GM20431 (cell line): Measurements from ENCODE around the gene CXCR5.
"Not testable (repeated sequence)": the region's sequence is repeated elsewhere in the genome, so short reads cannot be mapped to it uniquely, and the experiment has no call there.

ENCODE experiments used
- in situ Hi-C: fragments of 300-500 bp; cut with MseI, MboI; formaldehyde crosslinking; loops from one replicate; pipeline ENCODE4 v1.15.0; 2020; ENCODE audit warnings: low sequenced_read_pairs; ENCODE audit not compliant: unreplicated experiment

The CXCR5 gene, protein sequence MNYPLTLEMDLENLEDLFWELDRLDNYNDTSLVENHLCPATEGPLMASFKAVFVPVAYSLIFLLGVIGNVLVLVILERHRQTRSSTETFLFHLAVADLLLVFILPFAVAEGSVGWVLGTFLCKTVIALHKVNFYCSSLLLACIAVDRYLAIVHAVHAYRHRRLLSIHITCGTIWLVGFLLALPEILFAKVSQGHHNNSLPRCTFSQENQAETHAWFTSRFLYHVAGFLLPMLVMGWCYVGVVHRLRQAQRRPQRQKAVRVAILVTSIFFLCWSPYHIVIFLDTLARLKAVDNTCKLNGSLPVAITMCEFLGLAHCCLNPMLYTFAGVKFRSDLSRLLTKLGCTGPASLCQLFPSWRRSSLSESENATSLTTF

DNA sequence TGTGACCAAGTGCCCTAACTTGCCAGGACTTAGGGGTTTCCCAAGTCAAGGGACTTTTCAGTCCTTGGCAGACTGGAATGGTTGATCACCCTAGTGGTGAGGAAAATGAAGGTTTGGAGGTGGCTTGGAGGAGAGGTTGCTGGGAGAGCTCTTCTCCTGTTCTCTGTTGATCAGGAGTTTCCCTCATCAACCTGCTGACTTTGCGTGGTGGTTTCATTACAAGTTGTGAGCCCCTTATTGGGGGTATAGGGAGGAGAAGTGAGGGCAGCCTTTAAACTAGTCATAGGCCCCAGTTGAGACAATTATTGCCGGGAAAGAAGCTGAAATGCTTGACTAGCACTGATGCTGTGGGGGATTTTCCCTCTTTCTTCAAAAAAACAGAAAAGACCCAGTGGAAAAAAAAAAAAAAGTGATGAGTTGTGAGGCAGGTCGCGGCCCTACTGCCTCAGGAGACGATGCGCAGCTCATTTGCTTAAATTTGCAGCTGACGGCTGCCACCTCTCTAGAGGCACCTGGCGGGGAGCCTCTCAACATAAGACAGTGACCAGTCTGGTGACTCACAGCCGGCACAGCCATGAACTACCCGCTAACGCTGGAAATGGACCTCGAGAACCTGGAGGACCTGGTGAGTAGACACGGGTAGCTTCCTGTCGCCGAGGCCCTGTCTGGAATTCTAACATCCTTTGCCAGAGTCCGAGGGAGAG, at the start of gene CXCR5:
CXCR5 (plus strand) TSS at position 525 of the 704 bp plus-strand sequence; CDS start at position 575, 50 bp downstream.
- in situ Hi-C loops = no loop called here

DNA sequence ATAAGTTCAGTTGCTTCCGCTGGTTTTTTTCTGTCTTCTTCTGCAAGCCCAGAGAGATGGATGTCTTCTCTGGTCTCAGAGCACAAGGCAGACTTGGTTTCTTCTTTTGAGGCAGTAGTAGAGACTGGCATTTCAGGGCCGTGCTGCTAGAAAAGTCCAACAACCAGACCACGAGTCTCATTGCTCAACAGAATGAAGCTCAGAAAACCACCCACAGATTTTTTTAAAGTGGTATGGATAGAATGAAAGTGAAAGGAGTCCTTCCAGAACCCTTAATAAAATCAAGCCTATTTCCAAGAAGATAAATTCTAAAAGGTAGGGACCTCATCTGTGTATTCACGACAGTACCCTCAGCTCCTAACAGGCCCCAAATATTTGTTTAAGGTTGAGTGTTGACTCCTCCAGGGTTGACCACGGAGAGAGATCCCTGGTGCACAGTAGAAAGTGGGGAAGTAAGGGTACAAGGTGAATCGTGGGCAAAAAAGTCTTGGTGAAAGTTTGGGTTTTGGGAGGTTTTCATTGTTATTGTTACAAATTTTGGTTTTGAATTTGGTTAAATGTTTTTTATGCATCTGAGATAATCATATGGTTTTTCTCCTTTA, 49.2 kb upstream of the CXCR5 start:
- in situ Hi-C loops = no loop called here

- in situ Hi-C loops = no loop called here
Observed at GRCh38 chr11:118837868-118838267, 45.8 kb upstream of the CXCR5 start.

GRCh38 chr11:118838905-118839553, 44.7 kb upstream of the CXCR5 start:
- in situ Hi-C loops = no loop called here

DNA sequence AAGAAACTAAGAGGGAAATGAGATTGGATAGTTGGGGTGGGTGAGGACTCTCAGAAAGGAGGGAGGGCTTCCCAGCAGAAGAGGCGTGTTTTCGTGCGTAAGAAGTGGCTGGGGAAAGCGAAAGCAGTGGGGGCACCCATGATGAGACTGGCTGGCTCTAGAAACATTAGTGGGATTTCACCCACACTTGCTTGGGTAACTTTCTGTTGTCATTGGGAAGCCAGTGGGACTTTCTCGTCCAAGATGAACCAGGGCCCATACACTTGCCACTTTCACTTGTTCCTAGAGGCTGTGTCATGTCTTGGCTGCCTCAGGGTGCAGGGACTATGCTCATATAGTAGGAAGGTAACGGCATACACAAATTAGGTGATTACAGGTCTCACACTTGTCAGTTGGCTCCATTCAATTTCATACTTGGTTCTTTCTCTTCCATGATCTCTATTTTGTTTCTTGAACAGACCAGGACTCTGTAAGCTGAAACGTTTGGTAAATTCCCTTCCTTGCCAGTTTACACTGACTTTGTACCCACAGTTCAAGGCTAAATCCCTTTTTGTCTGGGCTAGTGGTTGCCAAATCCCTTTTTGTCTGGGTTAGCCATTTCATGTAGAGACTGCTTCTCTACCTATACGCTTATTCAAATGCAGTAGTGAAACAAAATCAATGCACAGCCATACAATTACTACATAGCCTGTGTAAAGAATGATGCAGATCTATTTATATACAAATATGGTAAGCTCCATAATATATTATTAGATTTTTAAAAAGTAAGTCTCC, 42.0 kb upstream of the CXCR5 start:
- in situ Hi-C loops = no loop called here

DNA sequence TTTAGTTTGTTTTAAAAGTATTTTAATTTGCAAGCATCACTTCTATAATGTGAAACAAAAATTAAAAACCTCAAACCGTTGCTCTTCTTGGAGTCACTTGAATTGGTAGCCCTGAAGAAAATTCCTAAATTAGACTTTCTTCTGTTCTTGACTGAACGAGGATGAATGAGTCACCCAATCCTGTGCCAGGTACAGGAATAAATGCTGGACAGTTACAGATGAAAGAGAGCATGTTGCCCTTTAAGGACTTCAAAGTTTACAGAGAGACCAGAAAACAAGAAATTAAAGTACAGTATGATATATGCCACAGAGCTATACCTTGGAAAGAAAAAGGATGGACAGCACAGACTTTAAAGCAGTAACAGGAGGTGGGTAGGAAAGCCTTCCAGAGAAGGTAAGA, 41.3 kb upstream of the CXCR5 start:
- in situ Hi-C loops = no loop called here

- in situ Hi-C loops = not testable (repeated sequence)
Observed at GRCh38 chr11:118842843-118843242, 40.8 kb upstream of the CXCR5 start.

DNA sequence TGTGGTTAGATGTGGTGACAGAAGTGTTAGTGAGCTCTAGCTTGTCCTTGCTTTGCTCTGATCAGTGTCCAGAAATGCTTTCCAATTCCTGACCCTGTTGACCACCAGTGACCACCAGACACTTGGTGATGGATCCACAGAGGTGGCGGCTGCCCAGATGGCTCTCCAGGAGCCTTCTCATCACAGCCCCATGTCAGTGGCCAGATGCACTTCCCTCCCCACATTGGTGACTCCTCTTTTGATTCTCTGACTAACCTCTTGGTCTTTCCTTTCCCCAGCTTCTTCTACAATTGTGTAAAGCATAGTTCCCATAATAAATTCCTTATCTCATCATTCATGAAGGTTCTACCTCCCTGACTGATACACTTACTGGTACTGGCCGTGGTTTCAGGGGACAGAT, 40.1 kb upstream of the CXCR5 start:
- in situ Hi-C loops = no loop called here

- in situ Hi-C loops = no loop called here
Observed at GRCh38 chr11:118845369-118845768, 38.3 kb upstream of the CXCR5 start.

DNA sequence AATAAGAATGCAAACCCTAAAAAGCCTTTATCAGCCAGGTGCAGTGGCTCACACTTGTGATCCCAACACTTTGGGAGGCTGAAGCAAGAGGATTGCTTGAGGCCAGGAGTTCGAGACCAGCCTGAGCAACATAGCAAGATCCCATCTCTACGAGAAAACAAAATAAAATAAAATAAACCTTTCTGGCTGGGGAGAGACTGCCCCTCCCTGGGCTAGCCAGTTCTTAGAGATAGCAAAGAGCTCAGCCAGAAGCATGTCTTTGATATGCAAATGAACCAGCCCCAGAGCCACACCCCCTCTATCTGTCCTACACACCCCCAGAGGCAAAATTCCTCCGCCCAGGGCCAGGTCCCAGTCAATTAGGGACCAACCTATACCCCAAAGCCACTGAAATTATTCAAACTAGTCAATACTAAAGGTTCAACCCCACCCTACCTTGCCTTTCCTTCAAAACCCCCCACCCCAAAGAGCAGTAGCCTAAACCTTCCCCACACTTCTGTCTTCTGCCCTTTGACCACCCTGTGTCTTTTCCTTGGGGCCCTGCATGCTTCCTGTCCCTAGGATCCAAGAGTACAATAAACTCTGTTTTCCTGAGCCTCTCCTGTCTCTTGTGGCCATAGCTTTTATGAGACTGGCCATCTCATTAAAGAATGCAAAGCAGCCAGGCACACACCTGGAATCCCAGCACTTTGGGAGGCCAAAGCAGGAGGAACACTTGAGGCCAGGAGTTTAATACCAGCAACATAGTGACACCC, 37.3 kb upstream of the CXCR5 start:
- in situ Hi-C loops = no loop called here

- in situ Hi-C loops = no loop called here
Observed at GRCh38 chr11:118849825-118850224, 33.9 kb upstream of the CXCR5 start.

DNA sequence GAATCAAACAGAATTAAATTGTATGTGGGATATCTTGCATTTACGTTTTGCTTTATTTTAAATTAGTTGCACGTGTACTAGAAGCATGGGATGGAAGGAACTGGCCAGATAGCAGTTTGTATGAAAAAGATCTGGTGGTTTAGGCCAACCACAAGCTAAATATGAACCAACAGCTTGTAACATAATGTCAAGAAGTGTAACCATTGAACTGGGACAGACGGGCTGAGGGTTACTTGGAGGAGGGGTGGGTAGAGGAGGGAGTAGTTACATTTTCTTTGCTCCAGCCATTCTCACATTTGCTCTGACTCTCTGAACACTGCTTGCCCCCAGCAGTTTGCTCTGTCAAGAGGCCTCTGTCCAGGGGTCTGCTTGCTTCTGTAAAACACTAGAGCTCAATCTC, 31.7 kb upstream of the CXCR5 start:
- in situ Hi-C loops = no loop called here

GRCh38 chr11:118853678-118854077, 30.0 kb upstream of the CXCR5 start:
- in situ Hi-C loops = no loop called here

GRCh38 chr11:118856314-118856713, 27.4 kb upstream of the CXCR5 start:
- in situ Hi-C loops = no loop called here

DNA sequence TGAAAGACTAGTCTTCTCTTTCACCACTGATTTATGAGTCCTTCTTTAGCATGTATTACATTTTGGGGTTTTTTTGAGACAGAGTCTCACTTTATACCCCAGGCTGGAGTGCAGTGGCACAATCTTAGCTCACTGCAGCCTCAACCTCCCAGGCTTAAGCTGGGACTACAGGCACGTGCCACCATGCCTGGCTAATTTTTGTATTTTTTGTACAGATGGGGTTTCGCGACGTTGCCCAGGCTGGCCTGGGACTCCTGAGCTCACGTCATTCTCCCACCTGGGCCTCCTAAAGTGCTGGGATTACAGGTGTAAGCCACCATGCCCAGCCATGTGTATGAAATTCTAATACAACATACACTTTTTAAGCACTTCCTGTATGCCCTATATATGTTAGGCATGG, 26.3 kb upstream of the CXCR5 start:
- in situ Hi-C loops = no loop called here

DNA sequence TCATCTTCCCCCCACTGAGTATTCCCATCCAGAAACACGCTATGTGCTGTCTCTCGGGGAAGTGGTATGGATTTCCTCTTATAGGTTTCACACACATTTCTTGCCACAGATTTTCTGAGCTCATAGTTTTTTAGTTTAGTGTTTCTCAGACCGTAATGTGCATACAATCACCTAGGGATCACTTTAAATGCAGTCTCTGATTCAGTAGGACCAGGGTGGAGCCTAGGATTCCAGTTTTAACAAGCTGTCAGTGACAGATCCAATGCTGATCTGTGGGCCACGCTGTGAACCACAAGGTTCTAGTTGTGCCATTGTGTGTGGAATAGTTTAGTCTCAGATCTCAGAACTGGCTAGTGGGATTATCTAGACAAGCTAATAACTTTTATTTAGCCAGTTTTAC, 23.7 kb upstream of the CXCR5 start:
- in situ Hi-C loops = no loop called here

- in situ Hi-C loops = no loop called here
Observed at GRCh38 chr11:118868659-118869058, 15.0 kb upstream of the CXCR5 start.

DNA sequence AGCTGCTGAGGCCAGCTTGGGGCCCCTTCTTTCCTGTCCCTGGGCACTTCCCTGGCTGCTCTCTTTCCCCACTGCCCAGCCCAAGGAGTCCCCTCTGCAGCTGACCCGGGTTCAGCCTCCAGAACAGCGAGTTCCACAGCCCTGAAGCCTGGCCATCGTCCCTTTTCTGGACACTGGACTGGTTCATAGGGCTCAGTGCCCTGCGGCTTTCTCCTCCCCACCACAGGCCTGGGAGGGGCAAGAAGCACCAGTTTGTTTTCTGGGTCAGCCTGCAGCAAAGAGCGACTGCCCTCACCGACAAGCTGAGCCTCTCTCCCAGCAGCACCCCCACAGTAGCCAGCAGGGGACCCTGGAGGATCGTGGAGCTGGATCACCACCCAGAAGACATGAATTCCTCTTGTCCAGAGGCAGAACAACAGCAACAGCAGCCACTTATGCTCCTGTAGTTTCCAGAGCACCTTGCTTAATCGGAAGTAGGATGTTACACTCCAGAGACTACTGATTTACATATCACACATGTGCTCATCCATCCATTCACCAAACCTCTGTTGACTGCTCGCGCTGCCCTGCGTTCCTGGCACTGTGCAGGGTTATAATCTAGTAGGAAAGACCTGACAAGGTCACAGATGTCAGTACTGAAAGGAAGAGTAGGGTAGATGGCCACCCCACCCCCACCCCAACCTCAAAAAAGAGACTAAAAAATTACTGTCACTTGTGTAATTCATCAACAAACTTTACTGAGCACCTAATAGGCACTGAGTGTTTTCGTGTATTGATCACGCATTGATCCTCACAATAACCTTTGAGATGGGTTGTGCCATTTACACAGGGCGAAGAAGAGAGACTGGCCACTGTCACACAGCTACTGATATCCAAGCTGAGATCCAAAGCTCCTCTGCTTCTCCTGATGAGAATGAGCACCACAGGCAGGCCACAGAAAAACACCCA, 13.0 kb upstream of the CXCR5 start:
- in situ Hi-C loops = no loop called here
